Right renal cortex interstitium (tissue), 3 donors: ENCODE measurements around the gene MYO1H. TPM values are rescaled to one million over a fixed set of nuclear protein-coding genes. Genes with fewer than 3 reads are reported as not detected.

Source experiments
- DNase-seq, 3 donors: peaks; one replicate each; pipeline ENCODE4 v3.0.0-alpha.2; 2013; ENCODE audit warnings: low read depth in 3 of 3, low spot score in 2 of 3
- polyA plus RNA-seq, 3 donors: library from polyadenylated mRNA; unstranded; fragments of 120-200 nt; gene quantifications; one replicate each; pipeline ENCODE4 v1.2.1, GENCODE V29; 2013; ENCODE audit not compliant: insufficient read length in 3 of 3

Gene MYO1H
- polyA plus RNA-seq, 3 donors, result 1.2 to 1.4 (median 1.3) TPM

DNA sequence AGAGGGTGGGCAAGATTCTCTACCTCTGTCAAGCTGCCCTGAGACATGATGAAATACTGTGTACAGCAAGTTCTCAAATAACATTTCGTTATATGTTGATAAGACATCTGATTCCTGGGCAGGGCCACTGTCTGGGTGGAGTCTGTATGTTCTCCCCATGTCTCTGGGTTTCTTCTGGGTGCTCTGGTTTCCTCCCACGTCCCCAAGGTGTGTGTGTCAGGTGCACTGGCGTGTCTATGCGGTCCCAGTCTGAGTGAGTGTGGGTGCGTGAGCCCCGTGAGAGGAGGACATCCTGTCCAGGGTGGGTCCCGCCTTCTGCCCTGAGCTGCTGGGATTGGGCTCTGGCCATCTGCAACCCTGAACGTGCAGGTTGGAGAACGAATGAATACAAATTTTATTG, 99.8 kb downstream of the MYO1H start:
- no peak for DNase-seq

DNA sequence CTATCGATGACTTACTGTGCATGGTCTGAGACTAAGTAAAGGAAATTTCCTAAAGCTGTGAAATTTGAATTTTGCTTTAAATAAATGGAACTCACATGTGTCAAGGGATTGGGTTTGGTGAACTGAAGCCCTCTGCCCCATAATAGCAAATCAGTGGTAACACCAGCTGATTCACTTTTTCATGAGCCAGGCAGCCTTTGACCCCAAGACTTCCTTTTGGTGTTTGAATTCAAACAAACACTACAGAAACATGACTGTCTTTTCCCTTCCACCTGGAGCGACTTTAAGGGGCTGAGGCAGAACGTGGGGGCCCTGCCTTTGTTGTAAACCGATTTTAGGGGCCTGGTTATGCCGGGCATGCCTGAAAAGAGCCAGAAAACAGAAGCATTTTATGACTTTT, 100.6 kb downstream of the MYO1H start:
- DNase-seq, result no peak

DNA sequence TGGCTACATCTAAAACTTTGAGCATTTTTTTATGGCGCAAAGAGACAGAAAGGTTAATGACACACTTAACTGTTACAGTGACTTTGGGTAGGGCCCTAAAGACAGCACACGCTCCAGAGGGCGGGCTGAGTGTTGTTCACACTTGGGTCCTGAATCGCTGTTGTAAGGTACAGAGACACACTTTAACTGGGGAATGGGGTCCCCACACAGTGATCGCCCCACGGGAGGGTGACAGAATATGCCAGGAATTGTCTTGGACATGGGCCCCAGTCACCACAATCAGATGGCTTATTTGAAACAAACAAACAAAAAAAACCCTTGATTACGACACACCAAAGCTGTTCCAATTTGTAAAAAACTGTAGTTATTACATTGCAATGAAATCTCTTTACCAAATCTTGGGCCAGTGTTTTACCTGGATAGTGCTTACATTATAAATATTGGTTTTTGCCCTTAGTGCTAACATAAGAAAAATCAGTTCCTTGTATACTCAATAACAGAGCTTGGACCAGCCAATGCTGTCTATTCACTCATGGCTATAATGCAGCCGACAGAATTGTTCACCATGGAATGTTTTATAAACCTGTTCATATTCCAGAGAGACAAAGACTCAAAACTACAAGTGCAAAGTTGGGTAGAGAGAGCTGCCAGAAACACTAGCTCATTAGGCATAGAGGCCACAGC, 101.1 kb downstream of the MYO1H start:
- DNase-seq, result no peak

DNA sequence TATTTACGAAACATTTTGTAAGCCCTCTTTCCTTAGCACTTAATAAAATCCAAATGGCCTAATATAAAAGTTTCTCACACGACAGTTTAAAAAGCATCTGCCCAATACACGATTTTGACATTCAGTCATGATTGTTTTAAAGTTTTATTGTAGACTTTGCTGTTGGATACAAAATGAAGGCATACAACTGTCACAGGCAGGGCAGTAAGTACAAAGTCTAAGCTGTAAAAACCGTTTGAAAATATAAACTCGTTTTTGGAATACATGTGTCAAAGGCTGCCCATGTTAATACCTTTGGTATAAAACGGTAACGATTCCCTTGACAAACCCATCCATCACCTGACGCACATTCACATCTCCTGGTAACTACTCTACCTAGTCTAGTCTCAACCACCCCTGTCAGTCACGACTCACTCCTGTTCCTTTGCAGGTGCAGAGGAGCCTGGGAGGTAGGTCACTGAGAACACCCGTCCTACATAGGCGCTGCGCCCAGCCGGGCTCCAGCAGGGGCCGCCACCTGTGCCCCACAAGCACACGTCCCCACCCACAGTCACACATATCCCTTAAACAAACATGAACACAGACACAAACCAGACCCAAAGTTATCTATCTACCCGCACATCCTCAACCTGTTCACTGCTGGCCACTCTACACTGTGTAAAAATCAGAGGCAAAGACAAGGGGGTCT, 102.3 kb downstream of the MYO1H start:
- DNase-seq, result no peak

DNA sequence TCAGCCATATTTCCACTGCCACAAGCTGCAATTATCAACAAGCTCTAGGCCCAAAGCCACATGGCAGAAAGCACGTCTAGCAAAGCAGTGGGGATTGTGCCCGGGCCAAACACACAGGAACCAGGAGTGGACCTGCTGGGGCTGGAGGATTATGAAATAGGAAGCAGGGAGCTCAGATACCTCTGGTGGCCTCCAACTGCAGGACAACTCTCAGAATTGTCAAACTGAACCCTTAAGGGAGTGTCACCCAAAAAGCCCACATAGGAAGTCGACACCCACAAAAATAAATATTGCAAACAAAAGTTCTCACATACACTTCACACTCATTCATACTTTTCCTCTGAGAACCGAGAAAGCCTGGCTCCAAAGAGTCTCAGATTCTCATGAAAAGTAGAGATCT, 103.3 kb downstream of the MYO1H start:
- DNase-seq, result no peak

DNA sequence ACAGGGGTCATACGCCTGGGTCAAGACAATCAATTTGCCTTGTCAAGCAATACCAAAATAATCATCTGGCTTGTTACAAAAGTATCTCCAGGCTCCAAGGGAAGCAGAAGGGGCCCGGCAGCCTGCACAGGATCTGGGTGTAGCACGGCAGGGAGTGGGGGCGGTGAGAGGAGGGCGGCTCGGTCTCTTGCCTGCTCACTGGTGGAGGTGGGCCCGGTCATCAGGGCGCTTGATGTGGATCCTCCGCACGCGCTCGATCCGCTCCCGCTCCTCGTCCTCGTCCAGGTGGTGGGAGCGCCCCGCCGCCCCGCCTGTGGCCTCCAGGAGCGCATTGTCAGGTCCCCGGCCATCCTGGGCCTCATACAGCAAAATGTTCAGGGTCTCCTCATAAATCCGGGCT, 103.7 kb downstream of the MYO1H start:
- DNase-seq, result no peak

DNA sequence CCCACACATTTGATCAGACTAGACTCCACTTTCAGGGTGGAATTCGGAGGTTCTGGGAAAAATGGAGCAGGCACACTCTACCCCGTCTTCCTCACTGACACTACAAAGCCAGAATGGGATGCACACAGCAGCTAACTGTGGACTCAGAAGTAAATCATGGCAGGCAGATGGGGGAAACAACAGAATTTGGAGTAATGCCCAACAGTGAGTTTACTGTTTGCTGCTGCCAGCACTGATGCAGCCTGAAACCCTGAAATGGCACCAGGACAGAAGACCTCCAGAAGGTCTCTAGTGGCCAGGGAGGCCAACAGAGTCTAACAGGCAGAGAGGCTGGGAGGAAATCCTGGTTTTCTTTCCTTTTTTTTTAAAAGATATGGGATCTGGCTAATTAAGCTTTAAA, 104.8 kb downstream of the MYO1H start:
- no peak for DNase-seq

DNA sequence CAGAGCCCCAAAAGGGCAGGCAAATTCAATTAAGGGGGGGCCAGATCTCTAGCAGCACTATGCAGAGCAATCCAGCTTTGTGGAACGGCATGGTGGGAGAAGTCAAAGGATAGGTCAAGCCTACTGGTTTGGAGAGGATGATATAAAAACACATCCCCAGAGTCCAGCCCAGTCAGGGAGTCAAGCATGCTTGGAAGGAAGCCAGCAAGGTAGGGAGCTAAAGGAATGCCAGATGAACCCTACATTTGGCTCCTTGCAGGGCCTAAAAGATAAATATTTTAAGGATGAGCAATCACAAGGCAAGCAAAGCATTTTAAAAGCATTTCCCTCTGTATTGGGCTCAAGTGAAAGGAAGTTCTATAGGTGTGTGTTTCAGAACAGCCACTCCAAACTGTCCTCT, 108.0 kb downstream of the MYO1H start:
- no peak for DNase-seq

DNA sequence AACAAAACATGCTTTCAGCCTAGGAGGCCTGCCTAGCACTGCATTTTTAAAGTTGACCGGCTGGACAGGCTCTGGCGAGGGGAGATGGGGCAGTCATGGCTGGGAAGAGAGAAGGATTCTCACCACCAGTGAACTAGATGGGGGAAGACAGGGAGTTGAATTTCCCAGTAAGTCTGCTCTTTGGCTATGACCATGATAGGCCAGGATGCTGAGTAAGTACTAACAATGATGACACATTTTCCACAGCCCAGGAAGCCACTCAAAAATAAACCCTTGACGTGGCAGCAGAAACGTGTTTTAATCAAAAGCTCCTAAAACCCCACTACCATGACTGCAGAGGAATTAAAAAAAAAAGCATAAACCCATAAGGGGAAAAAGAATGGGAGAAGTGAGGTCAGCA, 110.4 kb downstream of the MYO1H start:
- DNase-seq, result no peak

DNA sequence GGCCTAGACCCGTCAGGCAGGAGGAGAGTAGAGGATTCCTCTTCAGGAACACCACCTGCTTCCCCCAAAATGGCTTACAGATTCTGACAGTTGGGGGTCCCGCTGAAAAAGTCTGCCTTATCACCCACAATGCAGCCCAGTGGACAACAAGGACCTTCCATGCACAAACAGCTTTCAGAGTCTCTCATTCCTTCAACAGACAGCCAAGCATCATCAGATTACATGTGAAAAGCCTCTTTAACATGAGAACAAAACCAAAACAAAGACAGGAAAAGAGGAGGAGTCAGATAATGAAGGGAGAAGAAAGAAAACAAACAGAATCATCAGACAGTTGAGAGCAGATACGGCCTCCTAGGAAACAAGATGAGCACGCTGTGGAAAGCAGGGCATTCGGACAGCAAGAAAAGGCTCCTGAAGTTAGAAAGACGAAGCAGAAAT, 111.1 kb downstream of the MYO1H start:
- DNase-seq, result no peak

DNA sequence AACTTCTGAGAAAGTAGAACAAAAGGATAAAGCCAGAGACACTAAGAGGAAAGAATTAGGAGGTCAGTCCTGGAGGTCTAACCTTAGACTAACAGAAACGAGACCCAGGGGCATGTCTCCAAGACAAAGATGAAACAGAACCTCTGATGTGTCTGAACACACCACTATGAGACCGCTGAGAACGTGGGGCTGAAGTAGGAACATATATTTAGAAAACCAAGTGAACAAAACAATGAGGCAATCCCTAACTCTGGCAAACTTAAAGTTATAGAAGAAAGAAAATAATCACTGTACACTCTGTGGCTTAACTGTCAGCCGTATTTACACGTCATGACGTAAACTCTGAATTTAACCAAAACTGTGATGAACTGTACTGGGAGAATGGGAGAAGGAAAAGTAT, 111.5 kb downstream of the MYO1H start:
- DNase-seq, result no peak

DNA sequence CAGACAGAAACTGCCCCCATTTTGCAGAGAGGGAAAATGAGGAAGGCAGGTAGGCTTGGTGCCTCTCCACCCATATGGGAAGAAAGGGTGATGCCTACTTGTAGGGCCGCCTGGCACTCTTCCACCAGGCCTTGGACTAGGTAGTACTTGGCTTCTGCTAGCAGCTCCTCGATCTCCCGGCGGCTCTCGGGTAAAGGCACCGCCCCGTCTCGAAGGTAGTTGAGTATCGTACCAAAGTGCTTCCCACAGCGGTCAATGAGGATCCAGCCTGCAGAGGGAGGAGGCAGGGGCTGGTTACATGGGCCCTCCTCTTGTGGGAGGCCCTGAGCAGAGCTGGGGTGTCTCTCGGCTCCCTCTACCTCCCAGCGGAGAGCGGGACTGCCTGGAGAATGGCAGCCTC, 112.8 kb downstream of the MYO1H start:
- no peak for DNase-seq

DNA sequence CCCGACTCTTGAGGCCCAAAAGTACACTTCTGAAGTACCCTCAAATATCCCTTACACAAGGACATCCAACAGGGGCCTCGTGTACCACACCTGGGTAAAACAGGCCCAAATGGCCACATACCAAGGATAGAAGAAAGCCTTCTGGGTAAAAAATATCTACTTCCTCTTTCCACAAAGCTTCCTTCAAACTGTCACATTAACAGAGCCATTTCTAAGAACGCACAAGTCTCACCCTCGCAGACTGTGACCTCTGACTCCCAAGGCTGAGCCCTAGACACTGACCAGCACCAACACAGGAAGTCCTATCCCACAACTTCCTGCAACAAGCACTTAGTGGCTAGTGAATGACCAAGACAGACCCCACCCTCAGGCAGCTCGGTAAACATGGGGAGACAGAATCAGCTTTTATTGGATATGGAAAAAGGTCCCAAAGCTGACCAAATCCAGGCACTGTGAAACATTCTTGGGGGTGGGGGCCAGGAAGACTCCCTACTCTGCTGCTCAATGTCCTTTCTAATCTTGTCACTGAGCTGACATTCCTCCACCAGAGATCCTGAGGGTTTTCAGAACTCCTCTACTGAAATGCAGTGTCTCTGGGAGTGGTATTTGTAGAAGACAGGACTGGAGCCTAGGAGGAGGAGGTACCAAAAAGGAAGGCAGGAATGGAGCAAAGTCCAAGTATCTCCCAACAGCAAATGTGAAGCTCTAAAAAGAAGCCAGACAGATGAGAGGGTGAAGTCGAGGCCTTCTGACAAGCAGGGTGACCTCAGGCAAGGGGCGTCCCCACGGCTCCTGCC, 113.5 kb downstream of the MYO1H start:
- DNase-seq, result no peak

DNA sequence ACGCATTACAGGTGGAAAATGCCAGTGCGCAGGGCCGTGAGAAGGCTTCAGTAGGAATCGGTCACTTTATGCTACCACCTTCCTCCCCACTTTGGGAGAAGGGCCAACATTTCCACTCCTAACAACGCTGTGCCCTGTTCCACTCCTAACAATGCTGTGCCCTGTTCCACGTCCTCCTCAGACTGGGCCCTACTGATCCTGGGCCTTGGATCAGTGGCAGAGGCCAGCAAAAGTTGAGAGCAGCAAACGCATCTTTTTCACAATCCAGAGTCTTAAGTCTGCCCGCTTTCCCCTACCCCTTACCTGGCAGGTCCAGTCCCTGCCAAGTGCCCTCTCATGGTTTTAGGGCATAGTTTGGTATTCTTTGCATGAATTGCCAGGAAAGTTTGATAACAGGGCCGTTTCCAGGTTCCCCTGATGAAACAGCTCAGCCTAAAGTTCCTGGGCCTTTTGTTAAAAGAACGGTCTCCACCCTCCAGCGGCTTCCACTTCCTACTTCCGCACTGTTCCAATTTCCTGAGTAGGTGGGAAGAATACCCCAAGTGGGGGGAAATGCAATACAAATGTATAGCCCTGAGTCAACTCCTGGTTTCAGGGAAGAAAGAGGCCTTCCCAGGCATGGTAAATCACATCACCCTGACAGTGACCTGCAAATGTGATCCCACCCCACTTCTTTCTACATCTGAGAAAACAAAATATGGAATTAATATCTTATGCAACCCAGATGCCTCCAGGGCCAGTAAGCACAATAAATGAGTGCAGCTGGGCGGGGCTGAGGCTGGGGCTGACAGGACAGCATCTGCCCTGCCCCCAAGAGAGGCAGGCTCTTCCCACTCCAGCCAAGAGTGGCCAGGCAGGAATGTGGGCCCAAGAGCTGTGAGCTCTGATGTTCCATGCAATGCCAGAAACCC, 114.4 kb downstream of the MYO1H start:
- DNase-seq, result peak in 1 of 3 donors; percentile 41

DNA sequence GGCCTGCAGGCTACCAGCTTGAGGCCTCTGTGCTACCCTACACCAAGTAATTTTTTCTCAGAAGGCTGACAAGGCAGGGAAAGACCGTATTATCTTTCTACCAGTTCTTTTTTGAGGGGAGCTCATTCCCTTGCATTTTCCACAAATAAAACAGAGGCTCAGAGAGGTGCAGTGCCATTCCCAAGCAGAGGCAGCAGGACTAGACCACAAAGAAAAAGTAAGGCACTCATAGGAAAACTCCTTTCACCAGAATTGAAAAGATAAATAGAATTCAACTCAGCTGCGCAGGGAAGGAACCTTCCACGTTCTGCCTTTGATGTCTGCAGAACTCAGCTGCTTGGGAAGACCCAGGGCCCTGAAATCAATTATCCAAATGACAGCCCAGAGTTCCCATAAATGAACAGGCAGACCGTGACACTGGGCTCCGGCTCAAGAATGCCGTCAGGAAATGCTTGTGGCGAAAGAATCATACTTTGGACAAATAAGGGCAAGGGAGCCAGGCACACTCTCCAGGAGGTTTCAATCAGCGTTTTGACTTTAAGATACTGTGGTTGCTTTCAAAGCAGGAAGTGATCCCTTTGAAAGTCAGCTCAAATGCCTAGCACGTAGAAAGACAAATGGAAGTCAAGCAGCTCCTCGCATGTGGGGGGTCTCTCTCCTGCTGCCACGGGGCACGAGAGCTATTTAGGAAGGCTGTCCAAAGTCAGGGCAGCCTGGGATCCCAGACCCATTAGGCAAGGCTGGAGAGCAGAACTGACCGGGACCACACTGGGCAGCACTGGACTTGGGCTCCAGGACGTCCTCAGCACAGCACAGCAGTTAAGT, 115.4 kb downstream of the MYO1H start:
- DNase-seq, result peak; percentile 82 to 88 (median 86)

DNA sequence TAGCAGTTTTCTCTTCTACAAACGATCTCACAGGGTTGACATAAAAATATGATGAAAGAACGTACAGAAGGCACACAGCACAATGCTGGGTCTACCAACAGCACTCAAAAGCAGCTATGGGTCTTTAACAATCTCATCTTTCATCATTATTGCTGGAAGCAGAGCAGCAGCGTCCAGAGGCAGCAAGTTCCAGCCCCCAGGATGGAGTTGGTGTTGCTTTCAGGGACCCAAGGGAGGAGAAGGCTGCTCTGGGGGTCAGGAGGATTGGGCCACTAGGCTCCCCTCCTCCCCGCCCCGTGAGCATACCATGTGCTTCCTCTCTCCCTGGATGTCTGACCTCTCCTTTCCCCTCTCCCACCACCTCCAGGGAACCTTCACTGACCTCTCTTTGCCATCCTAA, 116.1 kb downstream of the MYO1H start:
- no peak for DNase-seq

DNA sequence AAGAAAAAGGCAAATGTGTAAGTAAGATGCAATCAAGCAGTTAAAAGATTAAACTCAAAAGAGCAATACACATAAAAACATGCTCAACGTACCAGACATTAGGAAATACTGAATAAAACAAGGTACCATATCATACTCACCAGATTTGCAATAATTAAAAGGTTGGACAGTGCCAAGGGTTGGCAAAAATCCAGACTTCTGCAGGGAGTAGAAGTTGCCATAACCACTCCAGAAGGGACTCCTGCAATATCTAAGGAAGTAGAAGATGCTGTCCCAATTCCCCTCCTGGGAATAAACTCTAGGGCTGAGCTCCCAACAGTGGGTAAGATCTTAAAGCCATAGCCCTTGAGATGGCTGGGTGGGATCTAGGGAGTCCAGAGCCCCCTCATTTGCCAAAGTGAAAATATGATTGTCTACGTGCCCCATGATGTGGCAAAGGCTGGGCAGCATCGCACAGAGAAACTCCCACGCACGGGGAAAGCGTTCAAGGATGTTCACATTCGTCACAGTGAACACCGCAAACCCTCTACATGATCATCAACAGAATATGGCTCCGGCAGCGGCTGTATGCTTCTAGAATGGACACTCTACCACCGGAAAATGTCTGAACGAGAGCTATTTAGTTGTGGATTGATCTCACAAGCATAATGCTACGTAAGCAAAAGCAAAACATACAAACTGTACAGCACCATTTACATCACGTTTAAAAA, 117.1 kb downstream of the MYO1H start:
- DNase-seq, result no peak

DNA sequence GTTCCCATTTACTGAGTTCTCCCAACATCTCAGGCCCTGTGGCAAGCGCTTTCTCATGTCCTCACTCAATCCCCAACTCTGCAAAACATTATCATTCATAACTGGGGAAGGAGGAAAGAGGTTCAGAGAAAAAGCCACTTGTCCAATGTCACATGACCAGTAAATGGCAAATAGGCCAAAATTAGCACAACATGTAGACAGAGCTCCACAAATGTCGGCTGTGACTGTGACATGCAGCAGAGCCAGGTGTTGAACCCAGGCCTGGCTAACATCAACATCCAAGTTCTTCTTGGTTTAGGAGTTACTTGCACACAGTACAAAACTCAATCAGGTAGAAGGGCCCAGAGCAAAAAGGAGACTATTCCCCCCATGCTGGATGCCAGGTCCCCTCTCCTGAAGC, 118.6 kb downstream of the MYO1H start:
- DNase-seq, result no peak

DNA sequence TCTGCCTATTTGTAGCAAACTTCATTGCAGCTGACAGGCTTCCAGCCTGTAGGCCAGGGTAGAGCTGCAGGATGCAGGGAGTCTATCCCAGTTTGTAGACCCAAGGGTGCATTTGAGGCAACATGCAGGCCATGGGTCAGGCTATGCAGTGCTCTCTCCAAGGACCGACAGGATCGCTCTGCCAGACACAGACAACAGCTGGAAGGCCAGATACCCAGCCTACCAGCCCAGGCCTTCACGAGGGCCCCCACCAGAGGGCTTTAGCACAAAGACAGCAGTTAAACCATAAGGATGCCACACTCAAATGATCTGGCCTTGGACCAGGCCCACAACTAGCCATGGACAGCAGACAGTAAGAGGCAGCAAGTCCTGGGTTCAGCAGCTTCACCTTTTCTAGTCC, 119.1 kb downstream of the MYO1H start:
- no peak for DNase-seq
